Prostate gland (tissue), 2 donors: ENCODE data around the gene ELMO1.

Experiments
- POLR2A ChIP-seq: fragments of 450-650 bp; IDR thresholded peaks from one replicate; pipeline ENCODE4 v1.6.1; 2016; ENCODE audit warnings: antibody characterized with exemption, mild to moderate bottlenecking
- TF ChIP-seq, protein P1 (sequence below), 4 experiments: fragments of 200-600 bp in 2 of 4; fragments of 450-650 bp in 2 of 4; sonication (generic) in 2 of 4; IDR thresholded peaks; 1 replicate in 3 of 4; 2 replicates in 1 of 4; pipeline ENCODE4 v1.5.1; 2016 to 2019; ENCODE audit warnings: antibody characterized with exemption in 4 of 4, mild to moderate bottlenecking in 2 of 4, moderate library complexity in 2 of 4

DNA sequence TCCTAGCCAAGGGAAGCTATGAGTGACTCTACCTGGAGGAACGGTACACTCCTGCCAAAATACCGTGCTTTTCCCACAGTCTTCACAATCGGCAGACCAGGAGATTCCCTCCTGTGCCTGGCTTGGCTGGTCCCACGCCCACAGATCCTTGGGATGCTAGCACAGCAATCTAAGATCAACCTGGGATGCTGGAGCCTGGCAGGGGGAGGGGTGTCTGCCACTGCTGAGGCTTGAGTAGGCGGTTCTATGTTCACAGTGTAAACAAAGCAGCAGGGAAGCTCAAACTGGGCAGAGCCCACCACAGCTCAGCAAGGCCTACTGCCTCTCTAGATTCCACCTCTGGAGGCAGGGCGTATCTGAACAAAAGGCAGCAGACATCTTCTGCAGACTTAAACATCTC, 295.3 kb downstream of the ELMO1 start:
- TF ChIP-seq, protein P1, sequence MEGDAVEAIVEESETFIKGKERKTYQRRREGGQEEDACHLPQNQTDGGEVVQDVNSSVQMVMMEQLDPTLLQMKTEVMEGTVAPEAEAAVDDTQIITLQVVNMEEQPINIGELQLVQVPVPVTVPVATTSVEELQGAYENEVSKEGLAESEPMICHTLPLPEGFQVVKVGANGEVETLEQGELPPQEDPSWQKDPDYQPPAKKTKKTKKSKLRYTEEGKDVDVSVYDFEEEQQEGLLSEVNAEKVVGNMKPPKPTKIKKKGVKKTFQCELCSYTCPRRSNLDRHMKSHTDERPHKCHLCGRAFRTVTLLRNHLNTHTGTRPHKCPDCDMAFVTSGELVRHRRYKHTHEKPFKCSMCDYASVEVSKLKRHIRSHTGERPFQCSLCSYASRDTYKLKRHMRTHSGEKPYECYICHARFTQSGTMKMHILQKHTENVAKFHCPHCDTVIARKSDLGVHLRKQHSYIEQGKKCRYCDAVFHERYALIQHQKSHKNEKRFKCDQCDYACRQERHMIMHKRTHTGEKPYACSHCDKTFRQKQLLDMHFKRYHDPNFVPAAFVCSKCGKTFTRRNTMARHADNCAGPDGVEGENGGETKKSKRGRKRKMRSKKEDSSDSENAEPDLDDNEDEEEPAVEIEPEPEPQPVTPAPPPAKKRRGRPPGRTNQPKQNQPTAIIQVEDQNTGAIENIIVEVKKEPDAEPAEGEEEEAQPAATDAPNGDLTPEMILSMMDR (IDR thresholded peaks at IDR 0.05): no peak
- no peak for TF ChIP-seq POLR2A
